Right ventricle myocardium superior (tissue), 1 donor: ENCODE results near the gene CNNM4. TPM values are rescaled to one million over a fixed set of nuclear protein-coding genes. Genes with fewer than 3 reads are reported as not detected.

ENCODE experiments used
- ATAC-seq: fragments of 200-7000 bp; cut with Tn5 transposase; one replicate; pipeline ENCODE4 v1.9.1; 2020; ENCODE audit warnings: mild to moderate bottlenecking; ENCODE audit not compliant: poor library complexity
- DNase-seq: peaks from one replicate; pipeline ENCODE4 v3.0.0-alpha.2; 2020
- intact Hi-C: fragments of 100-400 bp; cut with DNase I; formaldehyde crosslinking; loops from one replicate; pipeline ENCODE4 v1.11.2; 2022
- total RNA-seq: library from RNA; stranded (reverse); fragmentation: NEBNext Ultra II Directional; extraction: Animal tissue kit (Norgen Biotek cat#: 25700); gene quantifications from one replicate; pipeline ENCODE4 v1.2.1, GENCODE V29; 2021
- donor health status: DM: no; HTN: yes; CAD: no; lungs with severe emphysema.

CNNM4 gene
- total RNA-seq, 1 donor from 2014 or later = 31.4 TPM

GRCh38 chr2:96842600-96842999 is 81.9 kb downstream of the CNNM4 start:
- ATAC-seq = peak; percentile 83

GRCh38 chr2:96843538-96844268 is 83.0 kb downstream of the CNNM4 start, which contains the start of gene ANKRD23:
TSS of gene ANKRD23 (minus strand) at chr2:96844021. CDS start at chr2:96843992, 29 bp downstream.
- intact Hi-C loops = no loop called here
- no peak for DNase-seq
- peak; percentile 38 for ATAC-seq

More at GRCh38 chr2:96842600-96842999, 81.9 kb downstream of the CNNM4 start:
- intact Hi-C loops = no loop called here
- DNase-seq = peak; percentile 79

GRCh38 chr2:96844405-96844808 is 83.7 kb downstream of the CNNM4 start:
- DNase-seq (no peak), ATAC-seq (no peak)
- intact Hi-C loops = no loop called here

- no peak for DNase-seq
These were observed 86.1 kb downstream of the CNNM4 start for GRCh38 chr2:96846825-96847224.

GRCh38 chr2:96847586-96847985 is 86.9 kb downstream of the CNNM4 start:
- DNase-seq = no peak
- intact Hi-C loops = no loop called here
- ATAC-seq = no peak

More at GRCh38 chr2:96846825-96847224, 86.1 kb downstream of the CNNM4 start:
- intact Hi-C loops = no loop called here
- ATAC-seq = no peak

- intact Hi-C loops = no loop called here
- DNase-seq = no peak
- peak; percentile 24 for ATAC-seq
These were observed 87.6 kb downstream of the CNNM4 start for GRCh38 chr2:96848264-96848663.

- intact Hi-C loops = no loop called here
- ATAC-seq = no peak
- no peak for DNase-seq
These were observed 92.0 kb downstream of the CNNM4 start for GRCh38 chr2:96852667-96853066.

GRCh38 chr2:96853321-96853720 is 92.6 kb downstream of the CNNM4 start:
- ATAC-seq (no peak), DNase-seq (no peak)
- intact Hi-C loops = no loop called here

- ATAC-seq (peak; percentile 2), DNase-seq (no peak)
- intact Hi-C loops = no loop called here
These were observed 96.3 kb downstream of the CNNM4 start for GRCh38 chr2:96856776-96857666.

GRCh38 chr2:96857667-96858372 is 97.1 kb downstream of the CNNM4 start, which contains the start of gene ANKRD39:
TSS of gene ANKRD39 (minus strand) at chr2:96858016. CDS start at chr2:96857987, 29 bp downstream.
- ATAC-seq (peak; percentile 96), DNase-seq (peak; percentile 99)
- intact Hi-C loops = loop anchor here (2.0 kb wide), 1 partner anchor 93 kb away; no protein-coding TSS in a partner anchor

- DNase-seq (peak; percentile 81), ATAC-seq (no peak)
- intact Hi-C loops = loop anchor here (2.0 kb wide), 1 partner anchor 92 kb away; no protein-coding TSS in a partner anchor
These were observed 98.5 kb downstream of the CNNM4 start for GRCh38 chr2:96859099-96859649.

GRCh38 chr2:96859681-96860064 is 99.0 kb downstream of the CNNM4 start:
- DNase-seq (no peak), ATAC-seq (no peak)
- intact Hi-C loops = loop anchor here (2.0 kb wide), 1 partner anchor 91 kb away; no protein-coding TSS in a partner anchor

GRCh38 chr2:96860065-96861029 is 99.6 kb downstream of the CNNM4 start:
- DNase-seq = peak; percentile 42
- ATAC-seq = no peak
- intact Hi-C loops = no loop called here

GRCh38 chr2:96861074-96861473 is 100.4 kb downstream of the CNNM4 start:
- ATAC-seq (no peak), DNase-seq (peak; percentile 48)
- intact Hi-C loops = no loop called here
